GM12878 (cell line): ENCODE data around the gene SUPT4H1. TPM values are rescaled to one million over a fixed set of nuclear protein-coding genes. Genes with fewer than 3 reads are reported as not detected.
A peak's percentile ranks its signal among the peaks of the same experiment; 100 is the strongest.

Experiments used
- ATAC-seq: fragments of 200-7000 bp; cut with Tn5 transposase; 3 replicates; pipeline ENCODE4 v1.9.1; 2020; ENCODE audit warnings: mild to moderate bottlenecking, moderate library complexity
- BruUV-seq: library from RNA; stranded (reverse); fragments of 400-500 nt; replicated peaks from 2 replicates; lab custom pipeline; 2021; lab: Mats Ljungman, UMichigan
- CTCF ChIA-PET: fragments of 300-600 bp; sonication (Branson Sonifier 250); formaldehyde crosslinking; extraction: SDS; loops from one replicate; lab custom pipeline; 2021; ENCODE audit warnings: inconsistent platforms; lab: Yijun Ruan, JAX
- POLR2A ChIA-PET: fragments of 350-600 bp; formaldehyde crosslinking; extraction: SDS; loops from one replicate; lab custom pipeline; 2021; ENCODE audit warnings: inconsistent platforms; lab: Charles Lee
- RAD21 ChIA-PET: fragments of 300-600 bp; sonication (Branson Sonifier 250); formaldehyde crosslinking; loops from one replicate; lab custom pipeline; 2023; ENCODE audit warnings: antibody characterized with exemption; ENCODE audit not compliant: unreplicated experiment; lab: Charles Lee
- SMC1A ChIA-PET: fragments of 300-600 bp; sonication (Branson Sonifier 250); formaldehyde crosslinking; loops from one replicate; lab custom pipeline; 2023; ENCODE audit not compliant: unreplicated experiment, uncharacterized antibody; lab: Charles Lee
- DNase-seq: peaks from one replicate; pipeline ENCODE4 v3.0.0-alpha.2; 2011; ENCODE audit warnings: low read depth, low spot score
- FAIRE-seq: peaks from 3 replicates; lab custom pipeline; 2011; peaks lifted over from hg19 to GRCh38; lab: Jason Lieb, UNC
- H2AFZ ChIP-seq: 2 replicates; pipeline ENCODE4 v1.6.0; 2011; ENCODE audit warnings: low read depth, low read length, control low read depth; ENCODE audit not compliant: control insufficient read depth
- H3K27ac ChIP-seq: 2 replicates; pipeline ENCODE4 v1.5.1; 2011; ENCODE audit warnings: control low read depth; ENCODE audit not compliant: control insufficient read depth, insufficient read depth
- H3K27me3 ChIP-seq, 2 experiments: replicated peaks in 1 of 2; 2 replicates each; pipeline versions ENCODE4 v1.6.0 to v1.6.1; 2011; ENCODE audit warnings: low read length in 1 of 2; ENCODE audit not compliant: control insufficient read depth in 2 of 2, insufficient read depth in 2 of 2
- H3K36me3 ChIP-seq, 2 experiments: 2 replicates each; pipeline ENCODE4 v1.5.1; 2011; ENCODE audit warnings: low read length in 1 of 2; ENCODE audit not compliant: control insufficient read depth in 2 of 2, insufficient read depth in 2 of 2
- H3K4me1 ChIP-seq: 2 replicates; pipeline ENCODE4 v1.6.1; 2011; ENCODE audit warnings: mild to moderate bottlenecking, low read length, moderate library complexity, mixed read lengths; ENCODE audit not compliant: control insufficient read depth, insufficient read depth
- H3K4me2 ChIP-seq: 2 replicates; pipeline ENCODE4 v1.6.0; 2011; ENCODE audit warnings: control low read depth; ENCODE audit not compliant: control insufficient read depth, insufficient read depth
- H3K4me3 ChIP-seq: fragments of 200-600 bp; sonication (generic); 2 replicates; pipeline ENCODE4 v1.5.1; 2016
- H3K79me2 ChIP-seq: 2 replicates; pipeline ENCODE4 v1.6.0; 2011; ENCODE audit warnings: low read length; ENCODE audit not compliant: control insufficient read depth, insufficient read depth
- H3K9ac ChIP-seq: 2 replicates; pipeline ENCODE4 v1.8.0; 2011; ENCODE audit warnings: low read length, control low read depth, mixed read lengths; ENCODE audit not compliant: control insufficient read depth, insufficient read depth
- H3K9me3 ChIP-seq: replicated peaks from 3 replicates; pipeline ENCODE4 v1.5.1; 2011; ENCODE audit warnings: mild to moderate bottlenecking, low read length; ENCODE audit not compliant: control insufficient read depth, insufficient read depth
- H4K20me1 ChIP-seq: 2 replicates; pipeline ENCODE4 v1.6.0; 2011; ENCODE audit not compliant: control insufficient read depth, insufficient read depth
- ATF7 ChIP-seq: fragments of 450-650 bp; IDR thresholded peaks from 2 replicates; pipeline ENCODE4 v1.6.1; 2016; ENCODE audit warnings: low read depth, mild to moderate bottlenecking
- CBX5 ChIP-seq: sonication (generic); IDR thresholded peaks from 2 replicates; pipeline ENCODE4 v1.6.1; 2016; ENCODE audit warnings: low read depth, moderate library complexity, mild to moderate bottlenecking, inconsistent platforms
- EED ChIP-seq: sonication (generic); IDR thresholded peaks from 2 replicates; pipeline ENCODE4 v1.6.1; 2016; ENCODE audit warnings: antibody characterized with exemption, low read depth
- FOXM1 ChIP-seq: IDR thresholded peaks from 2 replicates; pipeline ENCODE4 v1.6.1; 2012; ENCODE audit warnings: low read depth, mild to moderate bottlenecking, inconsistent platforms, low read length, moderate library complexity
- MEF2B ChIP-seq: fragments of 450-650 bp; IDR thresholded peaks from 2 replicates; pipeline ENCODE4 v1.6.1; 2018; ENCODE audit warnings: mild to moderate bottlenecking, moderate library complexity; ENCODE audit not compliant: partially characterized antibody, poor library complexity, severe bottlenecking
- NFXL1 ChIP-seq: fragments of 450-650 bp; IDR thresholded peaks from 2 replicates; pipeline ENCODE4 v1.6.1; 2017; ENCODE audit warnings: antibody characterized with exemption, mild to moderate bottlenecking, borderline replicate concordance
- POLR2A ChIP-seq: IDR thresholded peaks from 2 replicates; pipeline ENCODE4 v1.6.1; 2011; ENCODE audit warnings: low read depth, mild to moderate bottlenecking, low read length
- SMAD5 ChIP-seq: IDR thresholded peaks from 2 replicates; pipeline ENCODE4 v1.6.1; 2016; ENCODE audit warnings: antibody characterized with exemption, low read depth
- SP1 ChIP-seq: IDR thresholded peaks from one replicate; pipeline ENCODE4 v1.6.1; 2011; ENCODE audit warnings: low read depth, low read length
- STAT1 ChIP-seq: fragments of 450-650 bp; conservative IDR thresholded peaks from 2 replicates; pipeline ENCODE4 v1.6.1; 2014; ENCODE audit warnings: antibody characterized with exemption, mild to moderate bottlenecking
- TCF7 ChIP-seq: IDR thresholded peaks from 2 replicates; pipeline ENCODE4 v1.6.1; 2014; ENCODE audit warnings: antibody characterized with exemption, borderline replicate concordance
- ZBED1 ChIP-seq: IDR thresholded peaks from 2 replicates; pipeline ENCODE4 v1.6.1; 2016; ENCODE audit warnings: borderline replicate concordance
- ZNF24 ChIP-seq: fragments of 450-650 bp; IDR thresholded peaks from 2 replicates; pipeline ENCODE4 v1.6.1; 2017; ENCODE audit warnings: antibody characterized with exemption, mild to moderate bottlenecking
- WGBS: methylation state at CpG from one replicate; pipeline ENCODE4 v1.1.6; 2016; ENCODE audit warnings: low lambda C conversion rate; ENCODE audit not compliant: insufficient replicate concordance, insufficient coverage; ENCODE audit errors: missing lambda C conversion rate; 5-methylcytosine and 5-hydroxymethylcytosine counted together
- in situ Hi-C: fragments of 300-500 bp; cut with MboI; formaldehyde crosslinking; loops from 9 replicates; pipeline ENCODE4 v1.14.3; 2018; ENCODE audit warnings: mixed read lengths
- intact Hi-C: fragments of 100-400 bp; cut with micrococcal nuclease; formaldehyde crosslinking; loops from one replicate; pipeline ENCODE4 v1.14.2; 2022; ENCODE audit not compliant: unreplicated experiment
- polyA plus RNA-seq, 11 experiments: library from polyadenylated mRNA; depleted of rRNA in 4 of 11; unstranded in 6 of 11; stranded (reverse) in 5 of 11; fragments of >200 nt; fragmentation: Nextera tagmentation in 4 of 11; fragmentation: Illumina TruSeq in 1 of 11; extraction: Ambion mirVana in 4 of 11; extraction: Trizol in 1 of 11; gene quantifications; 1 replicate in 1 of 11; 2 replicates in 10 of 11; pipeline versions ENCODE4 v1.2.1 to v1.2.3, GENCODE V29; 2011 to 2016; ENCODE audit warnings: inconsistent platforms in 2 of 11, missing spikeins in 2 of 11, low read depth in 1 of 11
- total RNA-seq, 4 experiments: library from RNA; depleted of rRNA in 3 of 4; stranded (reverse); fragments of >200 nt in 3 of 4; fragmentation: Illumina TruSeq in 1 of 4; extraction: Trizol in 1 of 4; gene quantifications; 2 replicates each; pipeline versions ENCODE4 v1.2.1 to v1.2.3, GENCODE V29; 2013 to 2021
- TF ChIP-seq, protein P1 (sequence below): fragments of 450-650 bp; IDR thresholded peaks from 2 replicates; pipeline ENCODE4 v1.6.1; 2018; ENCODE audit warnings: mild to moderate bottlenecking, low read depth, moderate library complexity; ENCODE audit not compliant: partially characterized antibody
- TF ChIP-seq, protein P2 (sequence below), 3 experiments: IDR thresholded peaks in 2 of 3; conservative IDR thresholded peaks in 1 of 3; 2 replicates each; pipeline ENCODE4 v1.5.1; 2011; ENCODE audit warnings: low read depth in 3 of 3, low read length in 3 of 3, mild to moderate bottlenecking in 3 of 3, control low read depth in 2 of 3, moderate library complexity in 2 of 3, inconsistent platforms in 1 of 3, mixed read lengths in 1 of 3; ENCODE audit not compliant: control insufficient read depth in 2 of 3, insufficient read depth in 1 of 3; ENCODE audit errors: extremely low read depth in 1 of 3

SUPT4H1 gene
- total and polyA plus RNA-seq, 10 of the 15 experiments (the other 5 are each of a cell fraction or from before 2014, with no cell fraction given) = 83.8 to 293 (median 128) TPM

DNA sequence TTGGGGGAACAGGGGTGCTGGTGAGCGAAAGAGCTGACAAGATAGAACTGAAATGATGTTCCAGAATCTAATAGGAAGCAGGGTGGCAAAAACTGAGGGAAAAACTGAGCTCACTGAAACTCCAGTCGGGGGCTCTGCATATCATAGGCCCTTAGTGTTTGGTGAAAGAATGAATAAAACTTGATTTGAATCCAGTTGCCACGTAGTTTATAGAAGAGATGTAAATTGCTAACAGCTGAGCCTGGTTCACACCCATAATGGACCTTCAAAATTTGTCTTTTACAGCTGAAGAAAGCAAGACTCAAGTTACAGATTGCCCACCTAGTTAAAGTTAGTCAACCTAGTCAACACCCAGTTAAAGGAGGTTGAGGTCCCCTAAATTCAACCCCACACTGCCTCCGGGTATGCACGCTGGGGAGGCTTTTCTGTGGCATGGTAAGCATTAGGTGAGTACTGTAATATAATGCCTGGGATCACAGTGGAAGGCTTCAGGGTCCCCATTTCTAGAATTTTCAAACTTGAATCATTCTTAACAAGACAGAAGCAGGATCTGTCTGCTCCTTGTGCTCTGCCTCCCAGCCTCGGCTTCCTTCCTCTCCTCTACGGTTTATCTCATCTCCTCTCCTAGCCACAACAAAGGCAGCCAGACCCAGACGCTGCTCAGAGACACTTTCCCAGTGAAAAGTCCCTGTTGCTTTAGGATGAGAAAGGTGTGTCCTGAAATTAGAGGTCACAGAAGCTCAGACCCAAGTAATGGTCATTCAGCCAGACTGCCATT, 26.9 kb upstream of the SUPT4H1 start:
- Histone ChIP-seq H3K27ac (no peak overlapping the region), H3K4me3 (no peak overlapping the region), H3K9ac (no peak overlapping the region), H2AFZ (no peak overlapping the region), H3K79me2 (peaks cover 2% of the 10 kb centered on the region; the same call in 1 of the 2 replicates), H3K9me3 (no peaks in the 10 kb centered on the region), H3K4me1 (peaks cover 19% of the 10 kb centered on the region), H3K27me3 (no peaks in the 10 kb centered on the region)
- ChIA-PET RAD21 (interaction anchor here (8.4 kb wide), 1 partner anchor 36 kb away, joined by 70 read pairs; the partner anchor contains the start of gene RNF43), POLR2A (interaction anchor here (0.8 to 5.9 kb wide), 5 partner anchors 9 to 33 kb away, joined by 3 to 29 read pairs (median 3); partner anchors contain the start of gene SUPT4H1)
- no peak for FAIRE-seq
- no peak for ATAC-seq
- TF ChIP-seq ZBED1 (no peak), ATF7 (no peak), SMAD5 (no peak), FOXM1 (no peak), STAT1 (no peak), TCF7 (peak; percentile 60; the same call in 1 of the 2 replicates), CBX5 (no peak), MEF2B (no peak), SP1 (no peak), NFXL1 (no peak), EED (0 out of 2 replicates have a peak, but pooled peaks have one; percentile 22), ZNF24 (no peak), POLR2A (no peak)
- TF ChIP-seq, protein P1, sequence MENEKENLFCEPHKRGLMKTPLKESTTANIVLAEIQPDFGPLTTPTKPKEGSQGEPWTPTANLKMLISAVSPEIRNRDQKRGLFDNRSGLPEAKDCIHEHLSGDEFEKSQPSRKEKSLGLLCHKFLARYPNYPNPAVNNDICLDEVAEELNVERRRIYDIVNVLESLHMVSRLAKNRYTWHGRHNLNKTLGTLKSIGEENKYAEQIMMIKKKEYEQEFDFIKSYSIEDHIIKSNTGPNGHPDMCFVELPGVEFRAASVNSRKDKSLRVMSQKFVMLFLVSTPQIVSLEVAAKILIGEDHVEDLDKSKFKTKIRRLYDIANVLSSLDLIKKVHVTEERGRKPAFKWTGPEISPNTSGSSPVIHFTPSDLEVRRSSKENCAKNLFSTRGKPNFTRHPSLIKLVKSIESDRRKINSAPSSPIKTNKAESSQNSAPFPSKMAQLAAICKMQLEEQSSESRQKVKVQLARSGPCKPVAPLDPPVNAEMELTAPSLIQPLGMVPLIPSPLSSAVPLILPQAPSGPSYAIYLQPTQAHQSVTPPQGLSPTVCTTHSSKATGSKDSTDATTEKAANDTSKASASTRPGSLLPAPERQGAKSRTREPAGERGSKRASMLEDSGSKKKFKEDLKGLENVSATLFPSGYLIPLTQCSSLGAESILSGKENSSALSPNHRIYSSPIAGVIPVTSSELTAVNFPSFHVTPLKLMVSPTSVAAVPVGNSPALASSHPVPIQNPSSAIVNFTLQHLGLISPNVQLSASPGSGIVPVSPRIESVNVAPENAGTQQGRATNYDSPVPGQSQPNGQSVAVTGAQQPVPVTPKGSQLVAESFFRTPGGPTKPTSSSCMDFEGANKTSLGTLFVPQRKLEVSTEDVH = no peak
- TF ChIP-seq, protein P2, sequence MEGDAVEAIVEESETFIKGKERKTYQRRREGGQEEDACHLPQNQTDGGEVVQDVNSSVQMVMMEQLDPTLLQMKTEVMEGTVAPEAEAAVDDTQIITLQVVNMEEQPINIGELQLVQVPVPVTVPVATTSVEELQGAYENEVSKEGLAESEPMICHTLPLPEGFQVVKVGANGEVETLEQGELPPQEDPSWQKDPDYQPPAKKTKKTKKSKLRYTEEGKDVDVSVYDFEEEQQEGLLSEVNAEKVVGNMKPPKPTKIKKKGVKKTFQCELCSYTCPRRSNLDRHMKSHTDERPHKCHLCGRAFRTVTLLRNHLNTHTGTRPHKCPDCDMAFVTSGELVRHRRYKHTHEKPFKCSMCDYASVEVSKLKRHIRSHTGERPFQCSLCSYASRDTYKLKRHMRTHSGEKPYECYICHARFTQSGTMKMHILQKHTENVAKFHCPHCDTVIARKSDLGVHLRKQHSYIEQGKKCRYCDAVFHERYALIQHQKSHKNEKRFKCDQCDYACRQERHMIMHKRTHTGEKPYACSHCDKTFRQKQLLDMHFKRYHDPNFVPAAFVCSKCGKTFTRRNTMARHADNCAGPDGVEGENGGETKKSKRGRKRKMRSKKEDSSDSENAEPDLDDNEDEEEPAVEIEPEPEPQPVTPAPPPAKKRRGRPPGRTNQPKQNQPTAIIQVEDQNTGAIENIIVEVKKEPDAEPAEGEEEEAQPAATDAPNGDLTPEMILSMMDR (IDR thresholded peaks at IDR 0.05 in 2 of 3, conservative IDR thresholded peaks at IDR 0.05 in 1 of 3; ENCODE audit: control insufficient read depth in 2 of 3, extremely low read depth in 1 of 3, insufficient read depth in 1 of 3, low read depth in 3 of 3, low read length in 3 of 3) = no peak
- TF ChIP-seq, all 136 proteins: peak for 2
- in situ Hi-C loops (no loop called here), intact Hi-C loops (no loop called here)
- ChIA-PET SMC1A (interaction anchor here (0.6 to 7.5 kb wide), 5 partner anchors 9 to 159 kb away, joined by 3 to 74 read pairs (median 4); partner anchors contain the start of gene RNF43), CTCF (interaction anchor here (0.7 to 2.9 kb wide), 5 partner anchors 9 to 130 kb away, joined by 3 to 17 read pairs (median 3); partner anchors contain the start of gene RNF43)
- 48% methylated on average over 8 of the region's 8 CpGs for WGBS
- no peak for DNase-seq
- Histone ChIP-seq H3K4me2 (no peak overlapping the region), H4K20me1 (no peaks in the 10 kb centered on the region), H3K36me3 (no peaks in the 10 kb centered on the region; a peak in 1 of 4 replicates)
- BruUV-seq = no TSS peak
